Measurements from ENCODE around the gene PCNX3.

GRCh38 chr11:65624931-65625627 lies 9.5 kb downstream of the PCNX3 start:
- TF ChIP-seq TARDBP (IDR thresholded peaks at IDR 0.05; ENCODE audit: borderline replicate concordance) (no peak), JUNB (IDR thresholded peaks at IDR 0.05) (no peak), PAX5 (IDR thresholded peaks at IDR 0.05; ENCODE audit: borderline replicate concordance, low read depth, low read length) (no peak), CTCF (IDR thresholded peaks at IDR 0.05 in 2 of 3, conservative IDR thresholded peaks at IDR 0.05 in 1 of 3; ENCODE audit: control insufficient read depth in 2 of 3, extremely low read depth in 1 of 3, insufficient read depth in 1 of 3, low read depth in 3 of 3, low read length in 3 of 3) (no peak; a peak in 1 of 6 replicates), USF2 (IDR thresholded peaks at IDR 0.05; ENCODE audit: borderline replicate concordance, low read depth, low read length) (no peak), REST (IDR thresholded peaks at IDR 0.05; ENCODE audit: low read depth, low read length) (no peak), EZH2 (IDR thresholded peaks at IDR 0.05; ENCODE audit: borderline replicate concordance, control insufficient read depth, low read depth, low read length) (no peak), RELA (IDR thresholded peaks at IDR 0.05; ENCODE audit: borderline replicate concordance, partially characterized antibody) (no peak), EP300 (IDR thresholded peaks at IDR 0.05; ENCODE audit: borderline replicate concordance in 1 of 2, control insufficient read depth in 1 of 2, low read depth in 2 of 2, low read length in 2 of 2) (no peak), ATF3 (IDR thresholded peaks at IDR 0.05; ENCODE audit: borderline replicate concordance, extremely low read depth, low read depth, low read length) (no peak), ZBTB4 (CRISPR knock-in tag; IDR thresholded peaks at IDR 0.05) (no peak), MAX (IDR thresholded peaks at IDR 0.05; ENCODE audit: low read depth, low read length) (no peak)
